Keratinocyte (primary cell): Measurements from ENCODE around the gene KDM5B.

Experiments
- EZH2 ChIP-seq: IDR thresholded peaks from one replicate; pipeline ENCODE4 v1.6.1; 2012; ENCODE audit warnings: inconsistent platforms, mild to moderate bottlenecking, low read length, moderate library complexity
- TF ChIP-seq, protein P1 (sequence below), 3 experiments: IDR thresholded peaks in 1 of 3; conservative IDR thresholded peaks in 1 of 3; optimal IDR thresholded peaks in 1 of 3; 2 replicates in 2 of 3; 3 replicates in 1 of 3; pipeline versions ENCODE3 to v1.5.1; 2011; ENCODE audit warnings: low read length in 3 of 3, mild to moderate bottlenecking in 3 of 3, moderate library complexity in 2 of 3, control low read depth in 1 of 3, inconsistent platforms in 1 of 3; ENCODE audit not compliant: insufficient read depth in 2 of 3; ENCODE audit errors: extremely low read depth in 1 of 3

DNA sequence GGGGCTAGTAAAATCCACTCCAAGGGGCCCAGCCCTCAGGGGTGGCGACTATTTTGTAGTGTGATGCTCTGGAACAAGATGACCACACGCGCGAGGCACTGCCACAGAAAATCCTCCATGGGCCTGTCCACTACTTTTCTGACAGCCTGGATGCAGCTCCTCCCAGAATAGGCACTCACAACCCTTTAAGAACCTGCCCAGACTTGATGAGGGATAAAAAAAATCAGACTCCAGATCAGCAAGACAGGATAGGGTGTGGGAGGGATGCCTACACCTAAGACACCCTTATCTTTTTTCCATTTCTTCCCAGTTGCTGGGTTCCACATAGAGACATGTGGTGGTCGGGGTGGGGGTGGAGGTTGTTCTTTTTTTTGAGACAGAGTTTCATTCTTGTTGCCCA is 36.0 kb upstream of the KDM5B start:
- TF ChIP-seq, protein P1, sequence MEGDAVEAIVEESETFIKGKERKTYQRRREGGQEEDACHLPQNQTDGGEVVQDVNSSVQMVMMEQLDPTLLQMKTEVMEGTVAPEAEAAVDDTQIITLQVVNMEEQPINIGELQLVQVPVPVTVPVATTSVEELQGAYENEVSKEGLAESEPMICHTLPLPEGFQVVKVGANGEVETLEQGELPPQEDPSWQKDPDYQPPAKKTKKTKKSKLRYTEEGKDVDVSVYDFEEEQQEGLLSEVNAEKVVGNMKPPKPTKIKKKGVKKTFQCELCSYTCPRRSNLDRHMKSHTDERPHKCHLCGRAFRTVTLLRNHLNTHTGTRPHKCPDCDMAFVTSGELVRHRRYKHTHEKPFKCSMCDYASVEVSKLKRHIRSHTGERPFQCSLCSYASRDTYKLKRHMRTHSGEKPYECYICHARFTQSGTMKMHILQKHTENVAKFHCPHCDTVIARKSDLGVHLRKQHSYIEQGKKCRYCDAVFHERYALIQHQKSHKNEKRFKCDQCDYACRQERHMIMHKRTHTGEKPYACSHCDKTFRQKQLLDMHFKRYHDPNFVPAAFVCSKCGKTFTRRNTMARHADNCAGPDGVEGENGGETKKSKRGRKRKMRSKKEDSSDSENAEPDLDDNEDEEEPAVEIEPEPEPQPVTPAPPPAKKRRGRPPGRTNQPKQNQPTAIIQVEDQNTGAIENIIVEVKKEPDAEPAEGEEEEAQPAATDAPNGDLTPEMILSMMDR (optimal IDR thresholded peaks at IDR 0.05 in 1 of 3, IDR thresholded peaks at IDR 0.05 in 1 of 3, conservative IDR thresholded peaks at IDR 0.05 in 1 of 3; ENCODE audit: extremely low read depth in 1 of 3, insufficient read depth in 2 of 3, low read length in 3 of 3): no peak
- TF ChIP-seq EZH2: no peak
